GM18951 (cell line): ENCODE data around the gene MPHOSPH9.
"Not testable (repeated sequence)": the region's sequence is repeated elsewhere in the genome, so short reads cannot be mapped to it uniquely, and the experiment has no call there.

Source experiments
- POLR2A ChIP-seq: IDR thresholded peaks from 4 replicates; pipeline ENCODE4 v1.6.1; 2011; ENCODE audit warnings: mild to moderate bottlenecking; ENCODE audit not compliant: insufficient read length, insufficient read depth; ENCODE audit errors: extremely low read depth
- in situ Hi-C: fragments of 300-500 bp; cut with MboI; formaldehyde crosslinking; loops from one replicate; pipeline ENCODE4 v1.12.0; 2022; ENCODE audit warnings: low sequenced_read_pairs, mixed read lengths, inconsistent platforms; ENCODE audit not compliant: unreplicated experiment

Gene MPHOSPH9

DNA sequence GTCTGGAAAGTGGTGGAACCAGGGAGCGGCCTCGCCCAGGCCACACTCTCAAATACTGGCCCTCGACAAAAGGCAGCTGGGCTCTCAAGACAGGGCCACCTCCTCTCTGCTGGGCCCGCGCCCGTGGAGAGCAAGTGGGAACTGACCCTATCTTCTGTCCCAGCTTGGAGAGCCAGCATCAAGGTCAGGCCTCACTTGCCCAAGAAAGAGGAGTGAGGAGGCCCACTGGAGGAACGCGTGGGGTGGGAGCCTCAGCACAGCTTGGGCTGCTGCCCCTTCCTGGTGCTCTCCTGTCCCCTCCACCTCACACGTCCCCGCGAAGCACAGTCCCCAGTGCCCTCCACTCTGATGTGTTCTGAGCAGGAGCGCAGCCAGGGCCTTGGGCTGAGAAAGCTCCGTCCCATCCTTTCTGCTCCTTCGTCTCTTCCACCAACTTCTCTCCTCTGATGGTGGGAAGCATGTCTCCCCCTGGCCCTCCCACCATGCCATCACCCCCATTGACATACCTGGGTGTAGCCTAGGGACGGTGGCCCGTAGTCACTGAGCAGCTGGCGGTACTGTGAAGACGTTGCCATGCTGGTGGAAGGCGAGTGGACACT, 33.8 kb upstream of the MPHOSPH9 start:
- no peak for TF ChIP-seq POLR2A
- in situ Hi-C loops: loop anchor here (10.0 kb wide), 1 partner anchor 328 kb away; no protein-coding TSS in a partner anchor

GRCh38 chr12:123265851-123266678, 33.1 kb upstream of the MPHOSPH9 start:
- no peak for TF ChIP-seq POLR2A
- in situ Hi-C loops: loop anchor here (10.0 kb wide), 1 partner anchor 329 kb away; no protein-coding TSS in a partner anchor

GRCh38 chr12:123264642-123265041, 31.7 kb upstream of the MPHOSPH9 start:
- no peak for TF ChIP-seq POLR2A
- in situ Hi-C loops: loop anchor here (10.0 kb wide), 1 partner anchor 330 kb away; no protein-coding TSS in a partner anchor

- in situ Hi-C loops: loop anchor here (10.0 kb wide), 1 partner anchor 331 kb away; no protein-coding TSS in a partner anchor
- TF ChIP-seq POLR2A: no peak
Measured at GRCh38 chr12:123263196-123263817, 30.4 kb upstream of the MPHOSPH9 start.

DNA sequence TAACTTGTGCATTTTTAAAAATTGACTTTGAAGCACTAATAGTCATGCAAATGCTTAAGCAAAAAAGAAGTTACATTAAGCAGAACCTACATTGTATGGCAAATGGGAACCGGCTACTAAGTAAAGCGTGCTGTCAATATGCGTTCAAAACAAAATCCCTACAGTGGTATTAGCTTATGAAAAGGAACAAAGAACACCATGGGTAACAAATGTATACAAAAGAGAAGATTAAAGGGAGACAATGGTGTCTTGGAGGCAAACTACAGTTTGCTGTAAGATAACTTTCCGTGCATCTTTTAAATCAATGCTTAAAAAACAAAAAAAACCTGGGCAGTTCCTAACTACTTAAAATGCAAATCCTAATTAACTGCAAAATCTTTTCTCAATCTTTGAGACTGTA, 28.3 kb upstream of the MPHOSPH9 start:
- no peak for TF ChIP-seq POLR2A
- in situ Hi-C loops: loop anchor here (10.0 kb wide), 1 partner anchor 334 kb away; no protein-coding TSS in a partner anchor

DNA sequence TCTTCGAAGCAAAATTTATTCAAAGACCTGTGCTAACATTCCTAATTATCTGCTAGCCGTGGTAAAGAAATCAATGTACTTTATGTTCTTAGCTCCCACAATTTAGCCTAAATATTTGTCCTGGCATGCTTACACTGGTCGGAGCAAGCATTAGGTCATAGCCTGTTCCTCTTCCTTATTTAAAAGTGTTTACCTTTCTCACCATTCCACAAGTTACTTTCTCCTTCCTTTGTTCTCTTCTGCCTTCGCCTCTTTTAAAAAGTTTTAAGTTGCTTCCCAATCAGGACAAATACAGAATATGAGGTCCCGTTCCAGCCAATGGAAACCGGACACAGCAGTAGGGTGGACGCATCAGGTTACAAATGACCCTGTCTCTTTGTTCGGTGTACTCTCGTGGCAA, 27.1 kb upstream of the MPHOSPH9 start:
- in situ Hi-C loops: loop anchor here (10.0 kb wide), 1 partner anchor 335 kb away; no protein-coding TSS in a partner anchor
- TF ChIP-seq POLR2A: no peak

GRCh38 chr12:123258593-123258992, 25.7 kb upstream of the MPHOSPH9 start:
- in situ Hi-C loops: no loop called here
- TF ChIP-seq POLR2A: no peak

- in situ Hi-C loops: no loop called here
- no peak for TF ChIP-seq POLR2A
Measured at GRCh38 chr12:123254853-123255446, 22.0 kb upstream of the MPHOSPH9 start.

GRCh38 chr12:123253641-123254459, 20.9 kb upstream of the MPHOSPH9 start:
- in situ Hi-C loops: no loop called here
- TF ChIP-seq POLR2A: no peak

GRCh38 chr12:123252365-123252764, 19.4 kb upstream of the MPHOSPH9 start:
- in situ Hi-C loops: not testable (repeated sequence)

DNA sequence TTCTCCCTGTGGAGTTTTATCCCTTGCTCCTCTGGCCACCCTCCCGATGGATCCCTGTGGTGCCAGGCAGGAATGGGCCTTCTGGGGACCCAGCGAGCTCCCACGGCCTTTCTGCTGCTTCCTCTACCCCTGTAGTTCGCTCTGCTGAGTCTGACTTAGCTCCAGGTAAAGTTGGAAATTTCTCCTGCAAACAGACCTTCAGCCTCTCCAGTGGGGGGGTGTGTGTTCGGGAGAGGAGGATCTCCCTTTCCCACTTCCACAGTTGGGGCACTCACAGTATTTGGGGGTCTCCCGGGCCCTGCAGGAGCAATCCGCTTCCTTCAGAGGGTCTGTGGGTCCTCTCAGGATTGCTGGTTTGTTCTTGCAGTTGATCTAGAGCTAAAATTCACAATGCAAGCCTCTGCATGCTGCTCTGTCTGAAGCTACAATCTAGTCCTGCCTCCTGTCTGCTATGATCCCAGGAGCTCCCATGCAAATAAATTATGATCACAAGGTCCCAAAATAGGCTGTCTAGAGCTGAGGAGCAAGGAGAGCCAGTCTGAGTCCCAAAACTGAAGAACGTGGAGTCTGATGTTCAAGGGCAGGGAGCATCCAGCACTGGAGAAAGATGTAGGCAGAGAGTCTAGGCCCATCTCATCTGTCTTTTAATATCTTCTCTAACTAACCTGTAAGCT, 18.6 kb upstream of the MPHOSPH9 start:
- in situ Hi-C loops: no loop called here
- TF ChIP-seq POLR2A: no peak
